Panc1 (cell line): ENCODE results near the gene CLSTN3. TPM values are rescaled to one million over a fixed set of nuclear protein-coding genes. Genes with fewer than 3 reads are reported as not detected.
"Not testable (repeated sequence)": the region's sequence is repeated elsewhere in the genome, so short reads cannot be mapped to it uniquely, and the experiment has no call there.

Experiments used
- ATAC-seq: fragments of 200-7000 bp; cut with Tn5 transposase; 2 replicates; pipeline ENCODE4 v1.9.1; 2020; ENCODE audit warnings: mild to moderate bottlenecking, moderate library complexity
- BruUV-seq: library from RNA; stranded (reverse); fragments of 400-500 nt; replicated peaks from 2 replicates; lab custom pipeline; 2021; lab: Mats Ljungman, UMichigan
- CTCF ChIA-PET: fragments of 300-600 bp; sonication (Branson Sonifier 250); formaldehyde crosslinking; loops from one replicate; lab custom pipeline; 2022; ENCODE audit warnings: antibody characterized with exemption; lab: Charles Lee
- POLR2A ChIA-PET: fragments of 300-600 bp; sonication (Branson Sonifier 250); formaldehyde crosslinking; loops from one replicate; lab custom pipeline; 2022; ENCODE audit warnings: antibody characterized with exemption; lab: Charles Lee
- DNase-seq: peaks from one replicate; pipeline ENCODE4 v3.0.0-alpha.2; 2010; ENCODE audit warnings: low read depth, low spot score
- H3K27ac ChIP-seq: 2 replicates; pipeline ENCODE4 v1.5.1; 2011; ENCODE audit warnings: mild to moderate bottlenecking, low read length, inconsistent platforms
- H3K27me3 ChIP-seq: fragments of 200-500 bp; sonication (Bioruptor generic); 2 replicates; pipeline ENCODE4 v1.6.0; 2014; ENCODE audit warnings: low read length, inconsistent platforms; ENCODE audit not compliant: control insufficient read depth, insufficient read depth
- H3K36me3 ChIP-seq: fragments of 200-500 bp; sonication (Bioruptor generic); 2 replicates; pipeline ENCODE4 v1.5.1; 2014; ENCODE audit warnings: inconsistent platforms, mild to moderate bottlenecking, low read length, moderate library complexity; ENCODE audit not compliant: control insufficient read depth, insufficient read depth
- H3K4me1 ChIP-seq: 2 replicates; pipeline ENCODE4 v1.5.1; 2011; ENCODE audit warnings: inconsistent platforms, mild to moderate bottlenecking, low read length, moderate library complexity; ENCODE audit not compliant: control insufficient read depth, insufficient read depth
- H3K4me3 ChIP-seq, 2 experiments: 2 replicates each; pipeline ENCODE4 v1.5.1; 2011 to 2012; ENCODE audit warnings: low read depth in 2 of 2, low read length in 2 of 2, mild to moderate bottlenecking in 2 of 2, inconsistent platforms in 1 of 2, moderate library complexity in 1 of 2
- H3K9me3 ChIP-seq: fragments of 200-500 bp; sonication (Bioruptor generic); 2 replicates; pipeline ENCODE4 v1.5.1; 2014; ENCODE audit warnings: low read depth, mild to moderate bottlenecking, inconsistent platforms, low read length, moderate library complexity; ENCODE audit not compliant: control insufficient read depth, insufficient read depth
- POLR2AphosphoS5 ChIP-seq: IDR thresholded peaks from 2 replicates; pipeline ENCODE4 v1.6.1; 2012; ENCODE audit warnings: mild to moderate bottlenecking, low read depth, low read length, moderate library complexity
- SIN3A ChIP-seq: IDR thresholded peaks from 2 replicates; pipeline ENCODE4 v1.6.1; 2012; ENCODE audit warnings: low read depth, mild to moderate bottlenecking, low read length, moderate library complexity, borderline replicate concordance; ENCODE audit not compliant: insufficient read depth
- TCF7L2 ChIP-seq: IDR thresholded peaks from 2 replicates; pipeline ENCODE4 v1.6.1; 2011; ENCODE audit warnings: mild to moderate bottlenecking, low read depth, low read length, inconsistent platforms
- in situ Hi-C: cut with HindIII; loops from 2 replicates; pipeline ENCODE4 v1.10.0; 2016; ENCODE audit warnings: low sequenced_read_pairs, low pct_unique_long_range_greater_than_20kb
- intact Hi-C: fragments of 100-400 bp; cut with micrococcal nuclease; formaldehyde crosslinking; loops from one replicate; pipeline ENCODE4 v1.10.0; 2022; ENCODE audit not compliant: unreplicated experiment
- total RNA-seq: library from RNA; stranded (reverse); gene quantifications from one replicate; pipeline ENCODE4 v1.2.1, GENCODE V29; 2021; ENCODE audit not compliant: unreplicated experiment
- TF ChIP-seq, protein P1 (sequence below): fragments of 450-650 bp; IDR thresholded peaks from 2 replicates; pipeline ENCODE4 v1.5.1; 2017; ENCODE audit warnings: mild to moderate bottlenecking
- TF ChIP-seq, protein P2 (sequence below), 2 experiments: IDR thresholded peaks; 2 replicates each; pipeline ENCODE4 v1.6.1; 2011 to 2012; ENCODE audit warnings: low read depth in 2 of 2, control low read depth in 1 of 2, low read length in 1 of 2, mild to moderate bottlenecking in 1 of 2, moderate library complexity in 1 of 2; ENCODE audit not compliant: insufficient read depth in 1 of 2

CLSTN3 gene
- total RNA-seq, 1 experiment from 2014 or later: 5.9 TPM

DNA sequence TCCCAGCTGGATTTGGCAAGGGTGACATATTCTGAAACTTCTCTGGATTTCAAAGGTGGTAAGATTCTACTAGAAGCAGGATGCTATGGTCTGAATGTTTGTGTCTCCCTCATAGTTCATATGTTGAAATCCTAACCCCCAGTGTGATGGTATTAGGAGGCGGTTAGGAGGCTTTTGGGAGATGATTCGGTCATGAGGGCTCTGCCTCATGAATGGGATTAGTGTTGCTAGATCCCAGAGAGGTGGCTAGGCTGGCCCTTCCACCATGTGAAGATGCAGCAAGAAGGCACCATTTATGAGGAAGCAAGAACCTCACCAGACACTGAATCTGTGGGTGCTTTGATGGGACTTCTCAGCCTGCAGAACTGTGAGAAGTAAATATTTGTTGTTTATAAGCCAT lies 48.3 kb downstream of the CLSTN3 start:
- no peak for DNase-seq
- ChIA-PET CTCF (no interaction called here), POLR2A (no interaction called here)
- no TSS peak for BruUV-seq
- in situ Hi-C loops (no loop called here), intact Hi-C loops (no loop called here)
- H3K9me3 ChIP-seq: no peaks in the 10 kb centered on the region
- TF ChIP-seq, protein P1, sequence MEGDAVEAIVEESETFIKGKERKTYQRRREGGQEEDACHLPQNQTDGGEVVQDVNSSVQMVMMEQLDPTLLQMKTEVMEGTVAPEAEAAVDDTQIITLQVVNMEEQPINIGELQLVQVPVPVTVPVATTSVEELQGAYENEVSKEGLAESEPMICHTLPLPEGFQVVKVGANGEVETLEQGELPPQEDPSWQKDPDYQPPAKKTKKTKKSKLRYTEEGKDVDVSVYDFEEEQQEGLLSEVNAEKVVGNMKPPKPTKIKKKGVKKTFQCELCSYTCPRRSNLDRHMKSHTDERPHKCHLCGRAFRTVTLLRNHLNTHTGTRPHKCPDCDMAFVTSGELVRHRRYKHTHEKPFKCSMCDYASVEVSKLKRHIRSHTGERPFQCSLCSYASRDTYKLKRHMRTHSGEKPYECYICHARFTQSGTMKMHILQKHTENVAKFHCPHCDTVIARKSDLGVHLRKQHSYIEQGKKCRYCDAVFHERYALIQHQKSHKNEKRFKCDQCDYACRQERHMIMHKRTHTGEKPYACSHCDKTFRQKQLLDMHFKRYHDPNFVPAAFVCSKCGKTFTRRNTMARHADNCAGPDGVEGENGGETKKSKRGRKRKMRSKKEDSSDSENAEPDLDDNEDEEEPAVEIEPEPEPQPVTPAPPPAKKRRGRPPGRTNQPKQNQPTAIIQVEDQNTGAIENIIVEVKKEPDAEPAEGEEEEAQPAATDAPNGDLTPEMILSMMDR: no peak
- TF ChIP-seq POLR2AphosphoS5 (no peak), SIN3A (no peak), TCF7L2 (no peak)
- TF ChIP-seq, protein P2, sequence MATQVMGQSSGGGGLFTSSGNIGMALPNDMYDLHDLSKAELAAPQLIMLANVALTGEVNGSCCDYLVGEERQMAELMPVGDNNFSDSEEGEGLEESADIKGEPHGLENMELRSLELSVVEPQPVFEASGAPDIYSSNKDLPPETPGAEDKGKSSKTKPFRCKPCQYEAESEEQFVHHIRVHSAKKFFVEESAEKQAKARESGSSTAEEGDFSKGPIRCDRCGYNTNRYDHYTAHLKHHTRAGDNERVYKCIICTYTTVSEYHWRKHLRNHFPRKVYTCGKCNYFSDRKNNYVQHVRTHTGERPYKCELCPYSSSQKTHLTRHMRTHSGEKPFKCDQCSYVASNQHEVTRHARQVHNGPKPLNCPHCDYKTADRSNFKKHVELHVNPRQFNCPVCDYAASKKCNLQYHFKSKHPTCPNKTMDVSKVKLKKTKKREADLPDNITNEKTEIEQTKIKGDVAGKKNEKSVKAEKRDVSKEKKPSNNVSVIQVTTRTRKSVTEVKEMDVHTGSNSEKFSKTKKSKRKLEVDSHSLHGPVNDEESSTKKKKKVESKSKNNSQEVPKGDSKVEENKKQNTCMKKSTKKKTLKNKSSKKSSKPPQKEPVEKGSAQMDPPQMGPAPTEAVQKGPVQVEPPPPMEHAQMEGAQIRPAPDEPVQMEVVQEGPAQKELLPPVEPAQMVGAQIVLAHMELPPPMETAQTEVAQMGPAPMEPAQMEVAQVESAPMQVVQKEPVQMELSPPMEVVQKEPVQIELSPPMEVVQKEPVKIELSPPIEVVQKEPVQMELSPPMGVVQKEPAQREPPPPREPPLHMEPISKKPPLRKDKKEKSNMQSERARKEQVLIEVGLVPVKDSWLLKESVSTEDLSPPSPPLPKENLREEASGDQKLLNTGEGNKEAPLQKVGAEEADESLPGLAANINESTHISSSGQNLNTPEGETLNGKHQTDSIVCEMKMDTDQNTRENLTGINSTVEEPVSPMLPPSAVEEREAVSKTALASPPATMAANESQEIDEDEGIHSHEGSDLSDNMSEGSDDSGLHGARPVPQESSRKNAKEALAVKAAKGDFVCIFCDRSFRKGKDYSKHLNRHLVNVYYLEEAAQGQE (IDR thresholded peaks at IDR 0.05; ENCODE audit: insufficient read depth in 1 of 2, low read depth in 2 of 2, low read length in 1 of 2): no peak
- no peak overlapping the region for H3K27ac ChIP-seq
- H3K4me3 ChIP-seq: no peak overlapping the region
- H3K4me1 ChIP-seq: no peaks in the 10 kb centered on the region
- H3K36me3 ChIP-seq: no peaks in the 10 kb centered on the region
- ATAC-seq: no peak
- H3K27me3 ChIP-seq: no peaks in the 10 kb centered on the region; the same call in 1 of the 2 replicates

DNA sequence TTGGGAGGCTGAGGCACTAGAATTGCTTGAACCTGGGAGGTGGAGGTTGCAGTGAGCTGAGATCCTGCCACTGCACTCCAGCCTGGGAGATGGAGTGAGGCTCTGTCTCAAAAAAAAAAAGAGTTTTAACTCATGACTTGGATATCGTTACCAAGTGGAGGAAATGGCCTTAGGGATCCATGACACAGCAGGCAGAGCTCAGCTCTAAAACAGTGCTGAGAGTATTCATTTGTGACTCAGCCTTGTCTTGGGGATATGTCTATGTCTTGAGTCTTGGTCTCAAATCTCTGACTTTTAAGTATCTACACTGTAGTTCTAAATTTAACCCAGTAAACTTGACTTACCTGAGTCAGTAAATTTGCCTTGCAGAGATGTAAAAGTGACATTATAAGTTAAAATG lies 50.5 kb downstream of the CLSTN3 start:
- DNase-seq: no peak
- Histone ChIP-seq H3K27ac (no peak overlapping the region), H3K9me3 (no peaks in the 10 kb centered on the region), H3K27me3 (no peaks in the 10 kb centered on the region; the same call in 1 of the 2 replicates), H3K36me3 (no peaks in the 10 kb centered on the region), H3K4me1 (no peaks in the 10 kb centered on the region), H3K4me3 (no peak overlapping the region)
- intact Hi-C loops (no loop called here), in situ Hi-C loops (no loop called here)
- POLR2A ChIA-PET: interaction anchor here (0.6 kb wide), 1 partner anchor 159 kb away, joined by 5 read pairs; no protein-coding TSS in a partner anchor
- no TSS peak for BruUV-seq
- TF ChIP-seq SIN3A (no peak), POLR2AphosphoS5 (no peak), TCF7L2 (no peak)
- TF ChIP-seq, protein P1: no peak
- TF ChIP-seq, protein P2 (IDR thresholded peaks at IDR 0.05; ENCODE audit: insufficient read depth in 1 of 2, low read depth in 2 of 2, low read length in 1 of 2): no peak
- CTCF ChIA-PET: interaction anchor here (0.9 kb wide), 1 partner anchor 34 kb away, joined by 4 read pairs; no protein-coding TSS in a partner anchor
- ATAC-seq: no peak

DNA sequence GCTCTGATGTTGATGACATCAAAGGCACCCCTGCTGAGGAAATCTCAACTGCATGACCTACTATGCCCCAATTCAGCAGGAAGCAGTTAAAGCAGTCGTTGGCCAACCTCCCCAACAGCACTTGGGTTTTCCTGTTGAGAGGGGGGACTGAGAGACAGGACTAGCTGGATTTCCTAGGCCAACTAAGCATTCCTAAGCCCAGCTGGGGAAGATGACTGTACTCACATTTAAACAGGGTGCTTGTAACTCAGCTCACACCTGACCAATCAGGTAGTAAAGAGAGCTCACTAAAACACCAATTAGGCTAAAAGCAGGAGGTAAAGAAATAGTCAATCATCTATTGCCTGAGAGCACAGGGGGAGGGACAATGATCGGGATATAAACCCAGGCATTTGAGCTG lies 55.9 kb downstream of the CLSTN3 start:
- H3K9me3 ChIP-seq, H3K36me3 ChIP-seq, H3K27me3 ChIP-seq, H3K27ac ChIP-seq, CTCF ChIA-PET, ATAC-seq, in situ Hi-C loops, BruUV-seq, H3K4me1 ChIP-seq, H3K4me3 ChIP-seq, DNase-seq, POLR2A ChIA-PET: not testable (repeated sequence)
- intact Hi-C loops: loop anchor here (5.0 kb wide), 1 partner anchor 44 kb away; no protein-coding TSS in a partner anchor
